ENCODE data around the gene HCN2. TPM values are rescaled to one million over a fixed set of nuclear protein-coding genes. Genes with fewer than 3 reads are reported as not detected.
"Not testable (repeated sequence)": the region's sequence is repeated elsewhere in the genome, so short reads cannot be mapped to it uniquely, and the experiment has no call there.

The HCN2 gene
- polyA plus RNA-seq, 1 donor from 2014 or later = 4.7 TPM

DNA sequence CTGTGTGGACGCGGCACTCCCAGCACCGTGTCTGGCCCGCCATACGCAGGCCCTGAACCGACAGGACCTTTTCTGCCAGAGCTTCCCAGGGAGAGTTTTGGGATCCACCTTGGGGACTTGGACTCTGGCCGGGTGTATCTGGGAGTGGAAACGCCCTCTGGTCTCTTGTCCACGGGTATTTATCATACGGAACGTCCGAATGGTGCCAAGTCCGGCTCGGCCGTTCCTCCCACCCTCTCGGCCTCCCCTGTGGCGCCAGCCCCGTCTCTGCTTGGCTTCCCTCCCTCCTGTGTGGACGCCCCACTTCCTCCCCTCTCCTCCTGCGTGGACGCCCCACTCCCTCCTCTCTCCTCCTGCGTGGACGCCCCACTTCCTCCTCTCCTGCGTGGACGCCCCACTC, 12.1 kb downstream of the HCN2 start:
- Histone ChIP-seq H3K4me2 (ENCODE audit: low read length) (no peak overlapping the region), H3K4me3 (ENCODE audit: low read length) (no peak overlapping the region), H3K9ac (ENCODE audit: low read length) (no peak overlapping the region), H3K79me2 (replicated peaks; ENCODE audit: insufficient read depth, low read length) (no peaks in the 10 kb centered on the region), H3K9me2 (ENCODE audit: insufficient read depth, low read length) (no peaks in the 10 kb centered on the region), H3K27me3 (ENCODE audit: insufficient read depth, low read depth, low read length) (no peaks in the 10 kb centered on the region), H4K20me1 (ENCODE audit: insufficient read depth) (no peaks in the 10 kb centered on the region), H3F3A (ENCODE audit: insufficient read depth, low read length, poor library complexity, severe bottlenecking) (no peaks in the 10 kb centered on the region), H3K27ac (ENCODE audit: low read length) (no peak overlapping the region), H3K9me3 (ENCODE audit: low read length) (no peaks in the 10 kb centered on the region), H2AFZ (ENCODE audit: low read depth, low read length) (no peak overlapping the region), H3K36me3 (ENCODE audit: insufficient read depth, low read length) (no peaks in the 10 kb centered on the region)
- TF ChIP-seq TAF1 (IDR thresholded peaks at IDR 0.05; ENCODE audit: low read depth) = no peak
- no peak for TF ChIP-seq MXI1 (conservative IDR thresholded peaks at IDR 0.05; ENCODE audit: poor library complexity, severe bottlenecking)
- TF ChIP-seq EP300 (conservative IDR thresholded peaks at IDR 0.05; ENCODE audit: poor library complexity, severe bottlenecking) = no peak

DNA sequence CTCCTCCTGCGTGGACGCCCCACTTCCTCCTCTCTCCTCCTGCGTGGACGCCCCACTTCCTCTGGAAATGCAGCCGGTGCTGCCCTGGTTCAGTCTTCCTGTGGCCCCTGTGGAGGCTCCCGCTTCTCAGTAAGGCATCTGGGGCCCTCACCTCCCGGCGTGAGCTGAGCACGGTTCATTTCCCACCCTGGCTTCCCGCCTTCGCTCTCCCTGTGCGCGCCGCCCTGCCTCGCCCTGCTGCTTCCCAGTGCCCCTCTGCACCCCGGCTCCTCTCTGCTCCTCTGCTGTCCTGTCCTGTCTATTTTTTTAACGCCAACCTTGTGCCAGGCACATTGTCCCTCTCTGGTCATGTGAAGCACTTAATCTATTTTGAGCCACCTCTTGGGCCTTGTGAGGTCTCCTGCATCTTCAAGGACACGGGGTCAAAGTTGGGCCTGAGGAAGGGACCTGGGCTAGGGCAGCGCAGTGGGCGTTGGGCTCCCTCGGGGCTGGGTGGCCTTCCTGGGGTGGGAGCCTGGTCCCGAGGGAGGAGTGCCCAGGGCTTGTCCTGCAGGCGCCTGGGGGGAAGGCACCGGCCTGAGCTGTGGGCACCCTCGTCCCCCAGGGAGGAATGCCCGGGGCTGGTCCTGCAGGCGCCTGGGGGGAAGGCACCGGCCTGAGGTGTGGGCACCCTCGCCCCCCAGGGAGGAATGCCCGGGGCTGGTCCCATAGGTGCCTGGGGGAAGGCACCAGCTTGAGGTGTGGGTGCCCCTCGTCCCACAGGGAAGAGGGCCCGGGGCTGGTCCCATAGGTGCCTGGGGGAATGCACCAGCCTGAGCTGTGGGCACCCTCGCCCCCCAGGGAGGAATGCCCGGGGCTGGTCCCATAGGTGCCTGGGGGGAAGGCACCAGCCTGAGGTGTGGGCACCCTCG, 13.0 kb downstream of the HCN2 start:
- Histone ChIP-seq H3K4me2 (ENCODE audit: low read length) (no peak overlapping the region), H3K27ac (ENCODE audit: low read length) (no peak overlapping the region), H2AFZ (ENCODE audit: low read depth, low read length) (no peak overlapping the region), H3K9ac (ENCODE audit: low read length) (no peak overlapping the region), H3K4me3 (ENCODE audit: low read length) (no peak overlapping the region), H3K36me3 (ENCODE audit: insufficient read depth, low read length) (no peaks in the 10 kb centered on the region), H3K9me3 (ENCODE audit: low read length) (no peaks in the 10 kb centered on the region), H4K20me1 (ENCODE audit: insufficient read depth) (no peaks in the 10 kb centered on the region), H3F3A (ENCODE audit: insufficient read depth, low read length, poor library complexity, severe bottlenecking) (no peaks in the 10 kb centered on the region), H3K9me2 (ENCODE audit: insufficient read depth, low read length) (no peaks in the 10 kb centered on the region), H3K79me2 (replicated peaks; ENCODE audit: insufficient read depth, low read length) (no peaks in the 10 kb centered on the region), H3K27me3 (ENCODE audit: insufficient read depth, low read depth, low read length) (no peaks in the 10 kb centered on the region)
- no peak for TF ChIP-seq POLR2AphosphoS5 (IDR thresholded peaks at IDR 0.05)
- TF ChIP-seq RAD21 (conservative IDR thresholded peaks at IDR 0.05) = no peak
- TF ChIP-seq TAF1 (IDR thresholded peaks at IDR 0.05; ENCODE audit: low read depth) = no peak
- TF ChIP-seq EP300 (conservative IDR thresholded peaks at IDR 0.05; ENCODE audit: poor library complexity, severe bottlenecking) = no peak
- TF ChIP-seq SMC3 (conservative IDR thresholded peaks at IDR 0.05; ENCODE audit: poor library complexity) = no peak
- TF ChIP-seq, protein P1, sequence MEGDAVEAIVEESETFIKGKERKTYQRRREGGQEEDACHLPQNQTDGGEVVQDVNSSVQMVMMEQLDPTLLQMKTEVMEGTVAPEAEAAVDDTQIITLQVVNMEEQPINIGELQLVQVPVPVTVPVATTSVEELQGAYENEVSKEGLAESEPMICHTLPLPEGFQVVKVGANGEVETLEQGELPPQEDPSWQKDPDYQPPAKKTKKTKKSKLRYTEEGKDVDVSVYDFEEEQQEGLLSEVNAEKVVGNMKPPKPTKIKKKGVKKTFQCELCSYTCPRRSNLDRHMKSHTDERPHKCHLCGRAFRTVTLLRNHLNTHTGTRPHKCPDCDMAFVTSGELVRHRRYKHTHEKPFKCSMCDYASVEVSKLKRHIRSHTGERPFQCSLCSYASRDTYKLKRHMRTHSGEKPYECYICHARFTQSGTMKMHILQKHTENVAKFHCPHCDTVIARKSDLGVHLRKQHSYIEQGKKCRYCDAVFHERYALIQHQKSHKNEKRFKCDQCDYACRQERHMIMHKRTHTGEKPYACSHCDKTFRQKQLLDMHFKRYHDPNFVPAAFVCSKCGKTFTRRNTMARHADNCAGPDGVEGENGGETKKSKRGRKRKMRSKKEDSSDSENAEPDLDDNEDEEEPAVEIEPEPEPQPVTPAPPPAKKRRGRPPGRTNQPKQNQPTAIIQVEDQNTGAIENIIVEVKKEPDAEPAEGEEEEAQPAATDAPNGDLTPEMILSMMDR (IDR thresholded peaks at IDR 0.05; ENCODE audit: poor library complexity, severe bottlenecking) = no peak
- TF ChIP-seq MXI1 (conservative IDR thresholded peaks at IDR 0.05; ENCODE audit: poor library complexity, severe bottlenecking) = no peak
- no peak for TF ChIP-seq EZH2 (IDR thresholded peaks at IDR 0.05; ENCODE audit: borderline replicate concordance, insufficient read depth, low read length, poor library complexity, severe bottlenecking)
- TF ChIP-seq, protein P2, sequence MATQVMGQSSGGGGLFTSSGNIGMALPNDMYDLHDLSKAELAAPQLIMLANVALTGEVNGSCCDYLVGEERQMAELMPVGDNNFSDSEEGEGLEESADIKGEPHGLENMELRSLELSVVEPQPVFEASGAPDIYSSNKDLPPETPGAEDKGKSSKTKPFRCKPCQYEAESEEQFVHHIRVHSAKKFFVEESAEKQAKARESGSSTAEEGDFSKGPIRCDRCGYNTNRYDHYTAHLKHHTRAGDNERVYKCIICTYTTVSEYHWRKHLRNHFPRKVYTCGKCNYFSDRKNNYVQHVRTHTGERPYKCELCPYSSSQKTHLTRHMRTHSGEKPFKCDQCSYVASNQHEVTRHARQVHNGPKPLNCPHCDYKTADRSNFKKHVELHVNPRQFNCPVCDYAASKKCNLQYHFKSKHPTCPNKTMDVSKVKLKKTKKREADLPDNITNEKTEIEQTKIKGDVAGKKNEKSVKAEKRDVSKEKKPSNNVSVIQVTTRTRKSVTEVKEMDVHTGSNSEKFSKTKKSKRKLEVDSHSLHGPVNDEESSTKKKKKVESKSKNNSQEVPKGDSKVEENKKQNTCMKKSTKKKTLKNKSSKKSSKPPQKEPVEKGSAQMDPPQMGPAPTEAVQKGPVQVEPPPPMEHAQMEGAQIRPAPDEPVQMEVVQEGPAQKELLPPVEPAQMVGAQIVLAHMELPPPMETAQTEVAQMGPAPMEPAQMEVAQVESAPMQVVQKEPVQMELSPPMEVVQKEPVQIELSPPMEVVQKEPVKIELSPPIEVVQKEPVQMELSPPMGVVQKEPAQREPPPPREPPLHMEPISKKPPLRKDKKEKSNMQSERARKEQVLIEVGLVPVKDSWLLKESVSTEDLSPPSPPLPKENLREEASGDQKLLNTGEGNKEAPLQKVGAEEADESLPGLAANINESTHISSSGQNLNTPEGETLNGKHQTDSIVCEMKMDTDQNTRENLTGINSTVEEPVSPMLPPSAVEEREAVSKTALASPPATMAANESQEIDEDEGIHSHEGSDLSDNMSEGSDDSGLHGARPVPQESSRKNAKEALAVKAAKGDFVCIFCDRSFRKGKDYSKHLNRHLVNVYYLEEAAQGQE (IDR thresholded peaks at IDR 0.05; ENCODE audit: borderline replicate concordance) = no peak

DNA sequence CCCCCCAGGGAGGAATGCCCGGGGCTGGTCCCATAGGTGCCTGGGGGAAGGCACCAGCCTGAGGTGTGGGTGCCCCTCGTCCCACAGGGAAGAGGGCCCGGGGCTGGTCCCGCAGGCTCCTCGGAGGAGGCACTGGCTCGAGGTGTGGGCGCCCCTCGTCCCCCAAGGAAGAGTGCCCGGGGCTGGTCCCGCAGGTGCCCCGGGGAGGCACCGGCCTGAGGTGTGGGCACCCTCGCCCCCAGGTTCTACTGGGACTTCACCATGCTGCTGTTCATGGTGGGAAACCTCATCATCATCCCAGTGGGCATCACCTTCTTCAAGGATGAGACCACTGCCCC, 13.6 kb downstream of the HCN2 start:
- not testable (repeated sequence) for H4K20me1 ChIP-seq (ENCODE audit: insufficient read depth); H3K9ac ChIP-seq (ENCODE audit: low read length); H2AFZ ChIP-seq (ENCODE audit: low read depth, low read length); H3K27ac ChIP-seq (ENCODE audit: low read length); H3K79me2 ChIP-seq (replicated peaks; ENCODE audit: insufficient read depth, low read length); H3K27me3 ChIP-seq (ENCODE audit: insufficient read depth, low read depth, low read length); H3K9me2 ChIP-seq (ENCODE audit: insufficient read depth, low read length); H3K4me3 ChIP-seq (ENCODE audit: low read length); H3K36me3 ChIP-seq (ENCODE audit: insufficient read depth, low read length); H3F3A ChIP-seq (ENCODE audit: insufficient read depth, low read length, poor library complexity, severe bottlenecking); H3K9me3 ChIP-seq (ENCODE audit: low read length); H3K4me2 ChIP-seq (ENCODE audit: low read length)

DNA sequence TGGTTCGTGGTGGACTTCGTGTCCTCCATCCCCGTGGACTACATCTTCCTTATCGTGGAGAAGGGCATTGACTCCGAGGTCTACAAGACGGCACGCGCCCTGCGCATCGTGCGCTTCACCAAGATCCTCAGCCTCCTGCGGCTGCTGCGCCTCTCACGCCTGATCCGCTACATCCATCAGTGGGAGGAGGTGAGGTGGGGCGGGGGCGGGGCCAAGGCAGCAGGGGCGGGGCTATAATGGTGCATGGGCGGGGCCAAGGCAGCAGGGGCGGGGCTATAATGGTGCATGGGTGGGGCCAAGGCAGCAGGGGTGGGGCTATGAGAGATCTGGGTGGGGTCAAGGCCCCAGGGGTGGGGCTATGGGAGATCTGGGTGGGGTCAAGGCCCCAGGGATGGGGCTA, 14.1 kb downstream of the HCN2 start:
- H3K9me3 ChIP-seq (ENCODE audit: low read length); H3K4me3 ChIP-seq (ENCODE audit: low read length); H3F3A ChIP-seq (ENCODE audit: insufficient read depth, low read length, poor library complexity, severe bottlenecking); H4K20me1 ChIP-seq (ENCODE audit: insufficient read depth); H2AFZ ChIP-seq (ENCODE audit: low read depth, low read length); H3K79me2 ChIP-seq (replicated peaks; ENCODE audit: insufficient read depth, low read length); H3K36me3 ChIP-seq (ENCODE audit: insufficient read depth, low read length); H3K4me2 ChIP-seq (ENCODE audit: low read length); H3K27me3 ChIP-seq (ENCODE audit: insufficient read depth, low read depth, low read length); H3K9ac ChIP-seq (ENCODE audit: low read length); H3K27ac ChIP-seq (ENCODE audit: low read length); H3K9me2 ChIP-seq (ENCODE audit: insufficient read depth, low read length): not testable (repeated sequence)

All from neural cell (in vitro differentiated cells).